ENCODE measurements around the gene RAI1.

The RAI1 gene

DNA sequence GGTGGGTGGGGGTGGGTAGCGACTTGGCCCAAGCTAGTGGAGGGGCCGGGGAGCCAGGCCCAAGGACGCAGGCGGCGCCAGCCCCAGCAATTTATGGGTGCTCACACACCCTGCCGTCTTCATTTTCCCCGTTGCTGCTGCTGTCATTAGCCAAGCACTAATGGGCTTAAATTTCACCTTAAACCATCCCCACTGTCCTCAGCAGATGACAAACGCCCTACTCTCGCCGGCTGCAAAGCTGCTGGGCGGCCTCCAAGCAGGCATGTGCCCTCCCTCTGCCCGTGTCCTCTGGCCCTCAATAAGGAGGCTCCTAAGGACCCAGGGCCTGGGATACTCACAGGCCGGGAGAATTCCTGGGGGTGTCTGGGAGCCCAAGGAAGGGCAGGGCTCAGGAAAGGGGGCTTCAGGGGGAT lies 89.4 kb downstream of the RAI1 start:
- no peak for DNase-seq

DNA sequence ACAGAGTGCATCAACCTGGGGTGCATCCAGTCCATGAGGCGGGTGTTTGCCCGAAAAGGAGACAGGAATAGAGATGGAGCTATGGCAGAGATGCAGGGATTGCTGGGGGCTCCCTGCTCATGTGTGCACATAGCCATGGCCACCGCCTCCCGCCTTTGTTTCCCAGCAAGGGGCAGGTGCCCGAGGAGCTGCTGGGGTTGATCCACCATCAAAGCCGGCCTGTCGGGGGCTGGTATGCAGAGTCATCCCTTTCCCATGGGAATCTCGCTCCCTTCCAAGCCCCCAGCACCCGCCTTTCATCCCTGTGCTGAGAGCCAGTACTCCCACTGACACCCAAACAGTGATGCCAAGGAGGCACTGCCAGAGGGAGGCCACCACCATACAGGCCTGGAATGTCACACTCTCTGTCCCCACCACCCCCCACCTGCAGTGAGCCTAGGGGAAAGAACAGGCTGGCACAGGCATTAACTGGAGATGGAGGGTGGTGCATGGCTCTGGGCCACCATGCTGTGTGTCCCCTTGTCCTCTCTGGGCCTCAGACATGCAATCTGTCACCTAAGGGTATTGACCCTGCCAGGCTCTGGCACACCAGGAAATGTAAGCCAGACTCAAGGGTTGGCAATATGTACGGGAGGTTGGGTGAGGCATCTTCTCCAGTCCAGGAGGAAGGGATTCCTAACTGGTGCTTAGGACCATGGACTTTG lies 90.4 kb downstream of the RAI1 start:
- no peak for DNase-seq

DNA sequence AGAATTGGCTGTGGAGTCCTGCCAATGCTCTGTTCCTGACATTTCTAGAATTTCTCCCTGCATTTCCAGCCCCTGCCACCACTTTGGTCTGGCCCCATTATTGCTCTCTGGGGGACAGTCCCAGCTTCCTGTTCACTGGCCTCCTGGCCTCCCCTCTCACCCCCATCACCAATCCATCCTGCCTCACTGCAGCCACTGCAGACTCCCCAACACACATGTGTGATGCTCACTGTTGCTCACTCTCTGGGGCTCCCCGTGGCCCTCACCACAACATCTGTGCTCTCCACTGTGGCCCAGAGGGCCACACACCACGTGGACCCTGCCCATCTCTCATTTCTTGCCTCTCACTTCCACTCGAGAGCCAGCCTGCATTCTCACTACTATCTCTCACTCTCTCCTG lies 91.0 kb downstream of the RAI1 start:
- no peak for DNase-seq

DNA sequence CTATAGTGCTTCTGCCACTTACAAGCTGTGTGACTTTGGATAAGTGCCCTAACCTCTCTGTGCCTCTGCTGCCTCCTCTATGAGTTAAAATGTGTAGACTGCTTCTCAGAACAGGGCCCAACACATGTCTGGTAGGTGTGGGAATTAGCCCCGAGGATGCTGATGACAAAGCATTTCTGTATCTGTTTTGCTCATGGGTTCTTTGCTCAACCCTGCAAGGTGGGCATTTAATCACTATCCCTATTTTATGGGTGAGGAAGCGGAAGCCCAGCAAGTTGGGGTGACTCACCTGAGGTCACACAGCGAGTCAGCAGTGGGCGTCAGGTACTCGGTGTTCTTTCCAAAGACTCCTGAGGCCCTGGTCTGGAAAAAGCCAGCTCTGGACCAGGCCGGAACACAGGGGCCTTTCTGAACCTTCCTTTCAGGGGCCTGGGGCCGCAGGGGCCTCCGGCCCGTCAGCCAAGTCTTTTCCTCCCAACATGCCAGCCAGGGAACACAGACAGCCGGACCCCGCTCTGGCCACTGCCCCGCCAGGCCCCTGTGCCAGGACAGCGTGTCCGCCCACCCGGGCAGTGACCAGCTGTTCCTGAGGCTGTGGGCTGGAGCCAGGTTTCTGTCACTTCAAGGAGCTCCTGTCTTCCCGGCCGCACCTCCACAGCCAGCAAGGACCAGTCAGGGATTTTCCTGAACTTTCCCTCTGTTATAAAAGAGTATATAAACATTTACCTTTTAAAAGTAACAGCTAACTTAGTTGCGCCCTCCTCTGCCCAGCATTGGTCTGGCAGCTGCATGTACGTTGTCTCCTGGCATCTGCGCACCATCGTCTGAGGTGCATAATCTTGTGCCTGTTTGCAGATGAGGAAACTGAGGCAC lies 93.0 kb downstream of the RAI1 start:
- DNase-seq = no peak

DNA sequence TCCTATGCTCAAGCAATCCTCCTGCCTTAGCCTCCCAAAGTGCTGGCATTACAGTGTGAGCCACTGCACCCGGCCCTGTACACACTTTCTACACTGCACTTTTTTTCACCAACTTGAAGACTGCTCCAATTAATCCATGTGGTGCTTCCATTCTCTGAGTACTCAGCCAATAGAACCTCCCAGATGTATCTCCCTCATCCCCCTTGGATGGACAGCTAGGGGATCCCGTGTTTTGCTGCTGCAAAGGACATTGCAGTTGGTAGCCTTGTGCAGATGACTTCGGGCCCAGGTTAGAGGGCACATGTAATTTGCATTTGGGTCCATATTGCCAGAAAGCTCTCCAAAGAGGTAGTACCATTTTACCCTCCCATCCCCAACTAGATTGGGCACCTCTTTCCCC lies 95.6 kb downstream of the RAI1 start:
- DNase-seq = no peak

DNA sequence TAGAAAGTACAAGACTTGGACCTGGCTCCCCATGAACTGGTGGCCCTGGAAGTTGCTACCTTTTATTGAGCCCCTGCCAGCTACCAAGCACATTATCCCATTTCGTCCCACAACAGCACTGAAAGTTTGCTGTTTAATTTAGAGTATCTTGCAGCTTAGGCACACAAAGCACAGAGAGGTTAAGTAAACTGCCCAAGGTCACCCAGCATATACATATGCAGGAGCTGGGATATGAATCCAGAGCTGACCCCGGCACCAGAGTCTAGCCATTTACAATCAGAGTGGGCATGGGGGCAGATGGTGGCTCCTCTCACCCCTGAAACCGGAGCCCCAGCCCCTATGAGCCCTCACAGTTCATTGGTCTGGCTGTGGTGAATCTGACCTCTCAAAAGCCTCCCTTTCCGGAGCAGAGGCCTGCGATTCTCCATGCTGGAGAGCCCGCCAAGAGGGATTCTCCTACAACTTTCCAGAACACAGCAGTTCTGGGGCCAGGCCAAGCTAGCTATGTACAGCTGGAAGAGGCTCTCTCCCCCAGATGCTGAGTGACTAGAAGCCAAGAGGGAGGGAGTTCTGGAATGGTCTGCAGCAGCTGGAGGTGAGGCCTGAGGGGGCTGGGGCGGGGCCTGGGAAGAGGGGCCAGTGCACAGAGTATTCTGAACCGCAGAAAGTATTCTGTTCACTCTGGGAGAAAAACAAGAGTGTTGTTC lies 97.2 kb downstream of the RAI1 start:
- DNase-seq = no peak

DNA sequence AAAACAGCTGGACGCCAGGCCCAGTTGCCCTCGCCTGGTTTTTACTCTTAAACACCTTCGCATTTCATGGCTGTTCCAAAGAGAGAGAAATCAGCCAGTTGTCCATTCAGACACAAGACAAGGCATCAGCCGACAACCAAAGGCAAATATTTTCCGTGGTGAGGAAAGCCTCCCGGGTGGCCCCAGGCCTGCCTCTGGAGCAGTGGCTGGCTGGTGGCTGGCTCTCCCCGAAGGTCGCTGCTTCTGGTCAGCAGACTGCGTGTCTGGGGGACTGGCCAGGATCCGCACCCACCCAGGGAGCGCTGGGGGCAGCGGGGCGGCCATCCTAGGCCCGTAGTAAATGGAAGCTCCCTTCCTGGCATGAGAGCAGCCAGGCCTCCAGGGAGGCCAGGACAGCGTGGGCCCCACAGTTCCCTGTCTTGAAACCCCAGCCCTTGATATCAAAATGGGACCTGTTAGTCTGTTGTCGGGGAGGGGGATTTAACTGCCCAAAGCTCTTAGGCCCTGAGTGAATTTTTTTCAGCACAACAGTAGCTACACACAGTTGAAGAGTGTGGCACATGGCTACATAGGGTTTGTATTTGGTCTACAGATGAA lies 97.9 kb downstream of the RAI1 start:
- DNase-seq = no peak

DNA sequence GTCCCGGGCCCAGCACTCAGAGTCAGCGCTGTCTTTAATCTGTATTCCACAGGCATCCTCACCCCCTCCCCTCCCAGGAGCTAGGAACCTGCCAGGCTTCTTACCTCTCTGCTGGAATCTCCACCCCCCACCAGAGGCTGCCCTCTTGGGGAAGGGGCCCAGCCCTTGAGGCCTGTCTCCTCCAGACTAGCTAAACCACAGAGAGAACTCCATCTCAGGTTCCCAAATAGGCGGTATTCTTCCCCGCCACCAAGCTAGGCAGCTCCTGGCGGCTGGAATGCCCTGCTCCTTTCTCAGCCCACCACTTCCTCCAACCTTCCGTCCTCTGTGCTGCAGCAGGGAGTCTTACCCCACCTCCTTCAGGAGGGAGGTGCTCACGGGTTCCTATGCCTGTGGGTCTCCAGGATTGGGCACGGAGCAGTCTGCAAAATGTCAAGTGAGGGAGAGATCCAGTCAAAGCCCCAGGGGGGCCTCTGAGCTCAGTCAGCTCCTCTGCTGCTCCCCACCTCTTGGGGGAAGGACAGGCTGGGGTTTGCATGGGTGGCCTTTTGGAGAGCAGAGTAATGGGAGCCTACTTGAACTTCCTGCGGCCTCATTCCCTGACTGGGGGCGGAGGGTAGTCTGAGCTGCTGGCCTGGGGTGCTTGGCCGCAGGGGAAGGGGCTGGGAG lies 99.8 kb downstream of the RAI1 start:
- DNase-seq = no peak

DNA sequence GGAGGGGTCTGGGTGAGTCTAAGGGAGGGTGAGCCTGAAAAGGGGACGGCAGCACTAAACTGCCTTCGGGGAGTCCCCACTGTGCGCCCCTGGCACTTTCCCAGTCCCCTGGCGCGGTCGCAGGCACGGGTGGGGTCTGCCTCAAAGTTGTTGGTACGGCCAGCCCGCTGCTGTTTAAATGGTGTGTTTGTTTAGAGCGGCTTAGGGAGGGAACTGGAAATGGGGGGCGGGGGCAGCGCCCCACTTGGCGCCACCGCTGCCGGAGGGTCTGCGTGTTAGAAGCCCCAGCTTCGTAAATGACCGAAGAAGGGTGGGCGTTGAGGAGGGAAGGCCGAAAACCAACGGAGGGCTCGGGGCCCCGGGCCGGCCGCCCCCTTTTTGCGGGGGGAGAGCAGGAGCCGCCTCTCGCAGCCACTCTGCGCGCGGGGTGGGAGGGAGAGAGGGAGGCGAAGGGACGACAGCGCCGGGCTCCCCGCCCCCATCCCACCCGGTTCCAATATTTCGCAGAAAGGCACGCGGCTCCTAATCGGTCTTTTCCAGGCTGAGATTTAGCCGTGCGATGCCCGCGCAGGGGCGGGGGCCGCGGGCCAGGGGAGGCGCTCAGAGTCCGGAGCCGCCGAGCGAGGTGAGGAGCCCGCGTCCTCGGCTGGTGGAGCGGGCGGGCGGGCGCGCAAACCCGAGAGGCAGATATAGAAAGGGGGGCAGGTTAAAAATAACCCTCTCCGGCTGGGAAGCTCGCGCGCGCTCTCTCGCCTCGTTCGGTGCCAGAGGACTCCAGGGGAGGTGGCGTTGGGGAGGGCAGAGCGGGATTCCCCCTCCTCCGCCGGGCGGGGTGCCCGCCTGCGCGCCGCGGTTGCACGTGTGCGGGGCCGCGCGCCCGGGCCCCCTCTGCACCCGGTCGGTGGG lies 100.6 kb downstream of the RAI1 start:
- peak; percentile 10 for DNase-seq

DNA sequence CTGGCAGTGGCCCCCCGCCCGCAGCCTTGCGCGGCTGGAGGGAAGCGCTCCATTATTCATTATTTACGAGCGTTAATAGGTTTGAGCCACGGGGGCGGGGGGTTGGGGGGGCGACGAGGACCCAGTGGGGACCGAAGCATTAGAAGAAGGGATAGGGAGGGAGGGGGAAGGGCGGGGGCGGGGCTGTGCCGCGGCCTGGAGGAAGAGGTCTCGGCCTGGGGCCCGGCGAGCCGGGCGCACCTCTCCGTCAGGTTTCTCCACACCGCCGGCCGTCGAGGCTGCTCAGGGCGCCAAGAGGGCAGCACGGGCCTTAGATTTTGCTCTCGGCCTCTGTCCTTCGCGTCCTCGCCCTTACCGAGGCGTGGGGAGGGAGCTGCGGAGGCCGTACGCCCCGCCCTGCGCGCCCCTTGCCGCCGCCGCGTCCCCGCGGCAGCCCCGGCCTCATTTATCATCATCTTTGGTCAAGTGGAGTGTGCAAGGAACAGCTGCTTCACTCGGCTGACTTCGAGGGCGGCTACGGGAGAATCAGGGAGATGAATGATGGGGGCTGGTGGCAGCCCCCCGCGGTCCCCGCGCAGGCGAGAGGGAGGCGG lies 101.4 kb downstream of the RAI1 start:
- no peak for DNase-seq

DNA sequence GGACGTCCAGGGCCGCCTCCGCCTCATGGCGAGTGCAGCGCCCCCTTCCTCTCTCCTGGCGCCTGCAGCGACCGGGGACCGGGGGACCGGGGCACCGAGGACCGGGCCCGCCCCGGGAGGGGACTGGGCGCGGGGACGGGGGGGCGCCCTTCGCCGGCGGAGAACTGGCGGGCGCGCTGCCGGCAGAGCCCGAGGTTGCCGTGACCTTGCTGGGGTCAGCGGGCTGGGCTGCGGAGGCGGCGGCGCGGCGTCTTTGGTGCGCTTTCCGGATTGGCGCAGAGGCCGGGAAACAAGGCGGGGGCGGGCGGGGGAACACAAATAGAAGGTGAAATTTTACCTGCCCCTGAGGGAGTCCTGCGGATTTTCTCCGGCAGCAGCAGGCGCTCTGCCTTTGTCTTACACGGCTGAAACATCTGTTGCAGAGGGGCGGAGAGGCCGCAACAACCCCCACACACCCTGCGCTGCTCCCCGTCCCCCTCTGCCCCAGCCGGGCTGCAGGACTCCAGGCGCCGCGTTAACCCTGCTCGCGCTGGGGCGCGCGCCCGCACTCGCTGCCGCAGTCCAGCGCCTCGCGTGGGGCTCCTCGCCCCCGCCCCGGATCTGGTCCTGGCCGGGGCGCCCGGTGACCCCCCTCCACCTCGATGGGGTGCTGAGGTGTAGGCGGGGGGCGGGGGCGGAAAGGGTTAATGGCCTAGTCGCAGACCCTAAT lies 102.0 kb downstream of the RAI1 start:
- peak; percentile 41 for DNase-seq

DNA sequence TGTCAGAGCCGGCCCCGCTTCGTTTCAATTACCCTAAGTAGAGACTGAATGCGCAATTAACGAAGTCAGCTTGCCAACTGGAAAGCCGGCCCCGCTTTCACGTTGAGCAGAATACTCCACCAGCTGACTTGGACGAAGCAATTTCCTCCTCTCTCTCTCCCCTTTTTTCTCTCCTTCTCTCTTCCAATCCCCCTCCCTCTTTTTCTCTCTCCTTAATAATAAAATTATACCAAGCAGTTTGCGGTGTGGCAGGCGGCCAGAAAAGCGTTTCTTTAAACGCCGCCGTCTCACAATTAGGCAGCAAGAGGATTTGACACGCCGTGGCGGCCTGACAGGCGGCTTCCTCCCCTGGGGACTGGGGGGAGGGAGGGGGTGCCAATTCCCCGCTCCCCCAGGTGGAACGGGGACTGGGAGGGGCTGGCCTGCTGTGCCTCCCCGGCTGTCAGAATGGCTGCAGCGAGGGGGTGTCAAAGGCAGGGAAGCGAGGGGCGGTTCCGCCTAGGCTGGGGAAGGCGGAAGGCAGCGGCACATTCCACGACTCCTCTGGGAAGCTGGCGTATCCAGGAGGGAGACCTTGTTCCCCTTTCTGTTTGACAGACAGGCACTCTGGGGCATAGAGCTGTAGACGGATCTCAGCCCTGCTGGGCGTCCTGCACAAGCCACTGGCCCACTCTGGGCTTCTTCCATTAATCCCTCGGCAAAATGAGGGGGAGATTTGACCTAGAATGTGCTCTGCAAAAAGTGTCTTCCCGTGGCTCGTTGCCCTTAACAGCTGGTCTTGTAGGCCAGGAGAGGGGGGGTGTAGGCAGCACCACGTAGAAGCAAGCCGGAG lies 102.8 kb downstream of the RAI1 start:
- no peak for DNase-seq

DNA sequence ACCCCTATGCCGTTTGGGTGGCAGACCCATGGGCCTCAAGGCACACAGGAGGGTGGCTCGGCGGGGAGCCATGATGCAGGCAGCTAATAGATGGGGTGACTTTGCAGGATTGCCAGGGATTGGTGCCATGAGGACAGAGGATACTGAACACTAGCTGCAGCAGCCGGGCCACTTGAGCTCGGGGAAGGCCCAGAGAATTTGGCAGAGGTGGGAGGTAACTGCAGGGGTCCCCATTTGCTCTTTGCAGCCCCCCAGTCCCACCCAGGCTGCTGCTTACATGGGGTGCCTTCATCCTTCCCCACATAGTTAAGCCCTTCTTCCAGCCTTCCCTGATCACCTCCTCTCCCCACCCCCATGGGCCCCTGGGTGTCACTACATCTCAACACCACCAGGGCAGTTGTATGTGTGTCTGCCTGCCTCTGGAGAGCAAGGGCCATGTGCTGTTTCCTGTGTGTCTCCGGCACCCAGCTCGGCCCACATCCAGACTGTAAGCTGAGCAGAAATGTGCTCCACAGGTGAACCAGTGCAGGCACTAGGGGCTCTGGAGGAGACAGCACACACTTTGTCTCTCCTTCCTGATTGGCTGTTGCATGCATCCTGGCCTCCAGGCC lies 103.5 kb downstream of the RAI1 start:
- peak; percentile 8 for DNase-seq

DNA sequence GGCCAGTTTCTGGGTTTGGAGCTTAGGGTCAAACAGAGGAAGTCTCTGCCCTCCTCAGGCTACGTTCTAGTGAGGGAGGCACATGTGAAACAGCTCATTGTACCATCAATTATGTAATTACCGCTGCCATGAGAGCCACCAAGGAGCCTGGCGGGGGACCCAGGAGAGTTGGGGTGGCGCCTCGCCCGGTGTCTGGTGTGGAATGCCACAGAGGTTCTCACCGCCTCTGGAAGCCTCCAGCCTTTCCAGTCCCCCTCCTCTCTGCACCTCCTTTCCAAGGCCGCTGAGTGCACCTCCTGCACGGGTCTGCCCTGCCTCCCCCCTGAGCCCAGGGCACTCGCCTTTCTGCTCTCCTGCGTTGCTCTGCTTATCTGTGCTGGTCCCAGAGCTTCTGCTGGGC lies 104.1 kb downstream of the RAI1 start:
- no peak for DNase-seq

DNA sequence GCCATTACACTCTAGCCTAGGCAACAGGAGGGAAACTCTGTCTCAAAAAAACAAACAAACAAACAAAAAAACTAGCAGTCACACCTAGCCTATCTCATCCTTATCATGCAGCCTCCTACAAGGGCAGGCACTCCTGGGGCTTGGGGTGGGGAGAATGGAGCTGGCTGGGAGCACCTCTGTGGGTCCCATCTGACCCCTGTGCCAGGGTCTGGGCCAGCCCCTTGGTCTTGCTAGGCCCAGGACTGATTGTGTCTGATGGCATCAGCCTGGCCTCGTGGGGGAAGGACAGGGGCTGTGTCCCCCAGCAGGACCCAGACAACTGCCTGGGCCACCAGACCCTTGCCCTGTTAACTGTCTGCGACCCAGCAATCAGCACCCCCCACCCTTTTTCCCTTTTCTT lies 105.7 kb downstream of the RAI1 start:
- no peak for DNase-seq

DNA sequence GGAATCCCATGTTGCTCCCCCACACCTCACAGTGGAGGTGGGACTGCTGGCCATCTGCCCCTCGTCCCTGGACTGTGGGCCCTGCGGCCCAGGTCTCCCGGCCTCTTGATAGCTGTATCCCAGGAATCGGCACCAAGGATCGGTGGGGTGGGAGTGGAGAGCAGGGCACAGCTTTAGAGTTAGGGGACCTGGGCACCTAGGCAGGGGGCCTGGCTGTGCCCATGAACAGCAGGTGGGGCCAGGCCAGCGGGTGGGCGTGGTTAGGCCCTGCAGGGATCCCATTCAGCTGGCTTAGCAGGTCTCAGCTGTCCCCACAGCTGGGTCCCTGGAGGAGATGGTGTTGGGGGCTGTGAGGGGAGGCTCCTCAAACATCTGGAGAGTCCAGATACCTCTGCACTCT lies 106.3 kb downstream of the RAI1 start:
- DNase-seq = no peak

DNA sequence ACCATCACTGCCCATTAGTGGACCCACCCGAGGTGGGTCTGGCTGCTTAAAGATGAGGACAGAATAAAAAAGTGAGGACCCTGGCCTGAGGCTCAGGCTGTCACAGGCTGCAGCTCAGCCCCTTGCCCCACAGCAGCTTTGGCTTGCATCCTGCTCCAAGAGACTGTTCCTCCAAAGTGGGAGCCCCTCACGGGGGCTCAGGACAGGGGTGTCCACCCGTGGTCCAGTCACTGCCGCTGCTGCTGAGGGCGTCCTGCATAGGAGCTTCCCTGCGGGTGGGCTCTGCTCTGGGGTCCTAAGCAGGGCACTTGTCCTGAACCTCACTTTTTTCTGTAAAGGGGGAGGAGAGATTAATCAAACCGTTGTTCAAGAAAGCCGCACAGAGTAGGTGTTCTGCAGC lies 107.7 kb downstream of the RAI1 start:
- no peak for DNase-seq

DNA sequence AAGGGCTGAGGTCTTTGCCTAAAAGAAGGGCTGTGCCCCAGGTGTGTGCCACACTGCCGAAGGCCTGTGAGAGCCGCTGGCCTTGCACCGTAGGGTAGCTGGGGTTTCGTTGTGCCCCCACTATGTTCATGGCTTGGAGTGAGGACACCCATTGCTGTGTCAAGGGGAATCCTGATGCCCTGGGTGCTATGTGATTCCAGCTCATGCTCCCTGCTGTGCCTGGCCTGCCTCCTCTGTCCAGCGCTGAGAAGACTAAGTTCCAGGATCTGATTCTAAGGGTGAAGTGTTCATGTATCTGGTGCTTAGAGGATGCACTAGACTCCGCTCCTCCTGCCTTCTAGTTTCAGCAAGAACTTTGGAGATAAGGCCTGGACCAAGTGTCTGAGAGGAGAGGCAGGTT lies 108.2 kb downstream of the RAI1 start:
- DNase-seq = no peak
